ENCODE measurements around the gene SLC7A1.

Gene SLC7A1

GRCh38 chr13:29474991-29475390 is 120.5 kb downstream of the SLC7A1 start:
- no peak overlapping the region for H3K4me3 ChIP-seq (ENCODE audit: low read depth, low read length)
- no peak for DNase-seq (ENCODE audit: low read depth)
- no peak for TF ChIP-seq CTCF (IDR thresholded peaks at IDR 0.05; ENCODE audit: low read depth, low read length, missing control alignments)

- no peak for TF ChIP-seq CTCF (IDR thresholded peaks at IDR 0.05; ENCODE audit: low read depth, low read length, missing control alignments)
- no peak for DNase-seq (ENCODE audit: low read depth)
- H3K4me3 ChIP-seq (ENCODE audit: low read depth, low read length): no peak overlapping the region
Observed at GRCh38 chr13:29473166-29473565, 122.3 kb downstream of the SLC7A1 start.

- peak; percentile 100 for TF ChIP-seq CTCF (IDR thresholded peaks at IDR 0.05; ENCODE audit: low read depth, low read length, missing control alignments)
- DNase-seq (ENCODE audit: low read depth): peak; percentile 31
- no peak overlapping the region for H3K4me3 ChIP-seq (ENCODE audit: low read depth, low read length)
Observed at GRCh38 chr13:29472332-29472961, 123.0 kb downstream of the SLC7A1 start.

GRCh38 chr13:29471551-29471950 is 123.9 kb downstream of the SLC7A1 start:
- DNase-seq (ENCODE audit: low read depth): no peak

GRCh38 chr13:29465741-29466293 is 129.7 kb downstream of the SLC7A1 start:
- no peak overlapping the region for H3K4me3 ChIP-seq (ENCODE audit: low read depth, low read length)
- no peak for DNase-seq (ENCODE audit: low read depth)
- no peak for TF ChIP-seq CTCF (IDR thresholded peaks at IDR 0.05; ENCODE audit: low read depth, low read length, missing control alignments)

More at GRCh38 chr13:29471551-29471950, 123.9 kb downstream of the SLC7A1 start:
- H3K4me3 ChIP-seq (ENCODE audit: low read depth, low read length): no peak overlapping the region
- TF ChIP-seq CTCF (IDR thresholded peaks at IDR 0.05; ENCODE audit: low read depth, low read length, missing control alignments): no peak

GRCh38 chr13:29464105-29464679 is 131.3 kb downstream of the SLC7A1 start:
- TF ChIP-seq CTCF (IDR thresholded peaks at IDR 0.05; ENCODE audit: low read depth, low read length, missing control alignments): no peak
- DNase-seq (ENCODE audit: low read depth): no peak

More at GRCh38 chr13:29464105-29464679, 131.3 kb downstream of the SLC7A1 start:
- H3K4me3 ChIP-seq (ENCODE audit: low read depth, low read length): no peak overlapping the region

Measured in GM12864 (cell line).